ENCODE measurements around the gene DDX20.

DNA sequence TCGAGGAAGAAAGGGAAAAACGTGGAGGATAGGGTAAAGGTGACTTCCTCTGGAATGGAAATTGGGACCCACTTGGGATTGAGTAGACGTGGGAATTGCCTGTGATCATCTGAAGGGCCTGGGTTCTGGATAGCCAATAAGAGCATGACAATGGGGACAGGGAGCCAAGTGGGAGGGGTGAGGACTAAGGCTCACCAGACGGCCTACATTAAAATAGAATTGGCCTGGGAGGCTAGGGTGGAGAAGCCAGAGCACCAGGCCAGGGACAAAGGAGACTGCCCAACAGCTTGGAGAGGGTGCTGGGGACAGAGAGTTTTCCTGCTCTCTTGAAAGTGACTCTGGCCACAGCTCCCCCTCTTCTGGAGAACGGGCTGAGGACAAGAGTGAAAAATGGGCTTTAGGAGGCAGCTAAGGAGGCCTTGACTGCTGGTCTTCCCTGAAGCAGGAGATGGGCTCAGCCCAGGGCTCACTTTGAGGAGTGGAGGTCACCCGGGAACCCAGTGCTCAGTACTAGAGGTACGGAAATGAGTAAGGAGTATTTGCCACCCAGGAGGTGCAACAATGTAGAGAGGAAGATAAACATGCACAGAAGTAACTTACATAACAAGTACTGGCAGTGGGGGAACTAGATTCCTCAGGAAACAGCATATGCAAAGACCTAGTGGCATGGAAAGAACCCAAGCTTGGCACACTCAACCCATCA is 35.3 kb upstream of the DDX20 start:
- TF ChIP-seq, protein P1, sequence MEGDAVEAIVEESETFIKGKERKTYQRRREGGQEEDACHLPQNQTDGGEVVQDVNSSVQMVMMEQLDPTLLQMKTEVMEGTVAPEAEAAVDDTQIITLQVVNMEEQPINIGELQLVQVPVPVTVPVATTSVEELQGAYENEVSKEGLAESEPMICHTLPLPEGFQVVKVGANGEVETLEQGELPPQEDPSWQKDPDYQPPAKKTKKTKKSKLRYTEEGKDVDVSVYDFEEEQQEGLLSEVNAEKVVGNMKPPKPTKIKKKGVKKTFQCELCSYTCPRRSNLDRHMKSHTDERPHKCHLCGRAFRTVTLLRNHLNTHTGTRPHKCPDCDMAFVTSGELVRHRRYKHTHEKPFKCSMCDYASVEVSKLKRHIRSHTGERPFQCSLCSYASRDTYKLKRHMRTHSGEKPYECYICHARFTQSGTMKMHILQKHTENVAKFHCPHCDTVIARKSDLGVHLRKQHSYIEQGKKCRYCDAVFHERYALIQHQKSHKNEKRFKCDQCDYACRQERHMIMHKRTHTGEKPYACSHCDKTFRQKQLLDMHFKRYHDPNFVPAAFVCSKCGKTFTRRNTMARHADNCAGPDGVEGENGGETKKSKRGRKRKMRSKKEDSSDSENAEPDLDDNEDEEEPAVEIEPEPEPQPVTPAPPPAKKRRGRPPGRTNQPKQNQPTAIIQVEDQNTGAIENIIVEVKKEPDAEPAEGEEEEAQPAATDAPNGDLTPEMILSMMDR (IDR thresholded peaks at IDR 0.05), result no peak
- TF ChIP-seq POLR2A (IDR thresholded peaks at IDR 0.05), result no peak
